Mucosa of gallbladder (tissue), 1 donor: ENCODE results near the gene RBM18. TPM values are rescaled to one million over a fixed set of nuclear protein-coding genes. Genes with fewer than 3 reads are reported as not detected.

Experiments
- DNase-seq: peaks from one replicate; pipeline ENCODE4 v3.0.0-alpha.2; 2020; ENCODE audit warnings: low spot score
- total RNA-seq: library from RNA; stranded (reverse); gene quantifications from one replicate; pipeline ENCODE4 v1.2.1, GENCODE V29; 2021
- donor health status: DM: no; HTN: no; CAD: no.

RBM18 gene
- total RNA-seq, 1 donor from 2014 or later: 21.3 TPM

GRCh38 chr9:122221183-122221811 is 43.3 kb downstream of the RBM18 start:
- DNase-seq: no peak

GRCh38 chr9:122220673-122221182 is 43.9 kb downstream of the RBM18 start:
- DNase-seq: no peak

DNA sequence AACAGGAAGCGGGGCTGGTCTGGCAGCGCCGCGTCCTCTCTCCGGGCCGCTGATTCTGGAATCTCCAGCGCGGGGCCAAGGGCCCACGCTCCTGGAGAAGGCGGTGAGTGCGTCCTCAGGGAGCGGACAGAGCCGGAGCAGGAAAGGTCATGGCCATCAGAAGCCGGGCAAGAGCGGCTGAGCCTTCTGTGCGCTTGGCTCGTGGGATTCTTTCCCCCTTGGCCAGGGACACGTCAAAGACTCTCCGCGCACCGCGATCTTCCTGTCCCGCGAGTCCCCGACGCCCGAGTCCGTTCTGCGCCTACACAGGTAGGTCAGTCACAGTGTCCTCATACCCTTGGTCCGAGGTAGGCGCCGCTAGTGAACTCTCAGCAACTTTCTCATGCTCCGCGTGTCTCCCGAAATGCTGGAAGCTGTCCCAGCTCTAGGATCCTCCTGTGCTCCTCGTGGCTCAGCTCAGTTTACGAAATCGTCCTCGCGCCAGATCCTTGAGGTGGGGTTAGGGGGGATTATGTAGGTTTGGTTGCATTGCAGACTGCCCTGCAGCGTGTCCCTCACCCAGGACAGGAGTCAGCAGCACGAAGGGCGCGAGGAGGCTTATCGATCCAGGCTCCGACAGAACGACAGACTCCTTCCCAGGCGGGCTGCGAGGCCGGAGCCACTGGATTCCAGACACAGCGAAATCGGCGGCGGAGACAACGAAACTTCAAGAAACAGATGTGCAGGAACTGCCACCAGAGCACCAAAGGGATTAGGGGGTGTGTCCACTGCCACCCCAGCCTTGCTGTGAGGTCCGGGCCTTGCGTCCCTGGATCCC is 44.6 kb downstream of the RBM18 start:
- no peak for DNase-seq

DNA sequence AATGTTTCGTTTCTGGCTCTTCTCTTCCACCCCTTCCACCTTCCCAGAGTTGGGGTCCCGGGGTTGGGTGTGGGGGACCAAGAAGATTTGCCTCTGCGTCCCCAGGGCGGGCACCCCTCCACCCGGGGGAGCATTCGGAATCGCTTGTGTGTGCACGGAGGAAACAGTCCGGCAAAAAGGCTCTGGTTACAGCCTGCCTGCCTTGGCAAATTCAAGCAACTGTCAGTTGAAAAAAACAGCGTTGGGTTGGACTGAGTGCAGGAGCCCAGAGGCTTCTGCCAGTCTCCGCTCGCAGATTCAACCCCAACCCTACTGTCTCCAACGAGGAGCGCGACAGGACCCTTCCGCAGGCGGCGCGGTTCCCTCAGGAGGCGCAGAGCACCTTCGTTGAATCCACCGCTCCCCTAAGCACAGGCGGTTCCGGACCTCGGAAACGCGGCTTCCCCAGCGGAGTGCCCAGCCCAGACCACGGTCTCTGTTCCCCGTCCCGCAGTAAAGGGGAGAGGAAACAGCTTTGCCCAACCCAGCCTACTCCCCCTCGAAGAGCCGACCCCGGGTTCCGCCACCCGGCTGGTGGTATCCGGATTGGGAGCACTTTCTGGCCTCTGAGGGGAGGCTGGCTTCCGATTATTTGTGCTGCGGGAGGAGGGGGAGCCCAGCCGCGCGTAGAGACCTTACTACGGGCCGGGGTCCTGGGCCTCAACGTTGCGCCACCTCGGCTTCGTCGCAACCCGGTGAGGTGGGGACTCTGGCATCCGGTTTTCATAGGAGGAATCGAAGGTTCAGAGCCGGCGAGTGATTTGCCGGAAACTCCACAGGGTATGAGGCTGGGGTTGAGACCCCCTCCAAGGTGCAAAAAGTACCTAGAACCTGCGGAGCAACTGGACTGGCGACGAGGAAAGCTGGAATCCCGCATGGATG is 45.4 kb downstream of the RBM18 start:
- no peak for DNase-seq

- no peak for DNase-seq
Observed at GRCh38 chr9:122218071-122218934, 46.3 kb downstream of the RBM18 start.

DNA sequence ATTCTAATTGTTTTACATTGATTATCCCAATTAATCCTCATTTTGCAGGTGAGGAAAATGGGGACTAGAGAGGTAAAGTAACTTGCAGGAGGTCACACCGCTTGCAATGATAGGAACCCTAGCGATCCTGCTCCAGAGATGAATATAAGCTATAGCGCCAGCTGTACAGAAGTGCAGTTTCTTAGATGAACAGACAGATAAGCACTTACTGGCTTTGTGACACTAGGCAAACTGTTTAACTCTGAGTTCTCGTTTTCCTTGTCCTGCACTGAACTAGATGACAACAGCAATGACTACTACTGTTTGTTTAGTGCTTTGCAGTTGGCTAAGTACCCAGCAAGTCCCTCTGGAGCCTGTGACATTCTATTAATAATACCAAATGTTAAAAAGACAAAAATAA is 47.0 kb downstream of the RBM18 start:
- no peak for DNase-seq

DNA sequence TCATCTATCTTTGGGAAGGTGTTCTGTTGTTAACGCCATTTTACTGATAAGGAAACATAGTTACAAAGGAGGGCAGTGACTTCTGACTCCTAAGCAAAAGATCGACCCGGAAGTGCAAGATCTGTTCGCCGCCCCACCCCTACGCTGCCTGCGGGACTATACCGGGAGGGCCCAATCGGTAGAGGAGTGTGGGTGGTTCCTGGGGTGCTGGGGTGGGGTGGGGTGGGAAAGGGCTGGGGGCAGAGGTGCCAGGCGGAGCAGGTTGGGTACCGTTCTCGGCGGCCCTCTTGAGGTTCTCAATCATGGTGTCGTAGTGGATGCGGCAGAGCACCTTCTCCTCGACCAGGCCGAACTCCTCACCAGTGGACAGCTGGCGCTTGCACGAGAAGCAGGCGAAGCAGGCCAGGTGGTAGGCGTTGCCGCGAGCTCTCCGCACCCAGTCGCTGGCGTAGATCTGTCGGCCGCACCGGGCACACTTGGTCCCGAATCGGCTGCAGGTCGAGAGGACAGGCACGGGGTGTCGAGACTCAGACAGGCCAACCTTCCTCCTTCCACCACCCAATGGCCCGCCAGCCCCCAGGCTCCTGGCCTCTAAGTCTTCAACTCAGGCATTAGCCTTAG is 47.7 kb downstream of the RBM18 start:
- no peak for DNase-seq

DNA sequence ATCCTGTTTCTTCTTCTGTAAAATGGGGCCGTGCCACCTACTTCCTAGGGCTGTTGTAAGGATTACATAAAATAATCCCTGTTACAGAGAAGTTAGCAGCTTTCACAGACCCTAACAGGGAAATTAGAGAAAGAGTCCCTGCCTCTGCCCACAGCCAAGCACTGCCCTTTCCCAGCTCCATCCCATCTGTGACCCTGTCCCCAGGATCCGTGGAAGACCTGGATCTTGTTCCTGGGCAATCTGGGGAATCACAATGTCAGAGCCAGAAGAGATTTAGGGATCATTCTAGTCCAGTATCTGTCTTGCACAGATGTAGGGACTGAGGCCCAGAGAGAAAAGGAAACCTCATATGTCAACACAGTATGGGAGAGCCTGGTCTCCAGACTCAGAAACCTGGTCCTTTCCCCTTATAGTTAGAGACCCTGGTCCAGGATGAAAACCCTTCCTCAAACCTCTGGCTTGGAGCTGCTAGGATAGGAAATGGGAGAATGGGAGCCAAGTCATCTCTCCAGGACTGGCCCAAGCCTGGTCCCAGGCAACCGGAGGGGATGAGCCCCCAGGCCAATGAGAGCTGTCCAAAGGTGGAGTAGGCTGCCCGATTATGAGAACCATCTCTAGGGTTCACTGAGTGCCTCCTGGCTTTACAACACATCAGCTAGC is 48.4 kb downstream of the RBM18 start:
- DNase-seq: no peak

DNA sequence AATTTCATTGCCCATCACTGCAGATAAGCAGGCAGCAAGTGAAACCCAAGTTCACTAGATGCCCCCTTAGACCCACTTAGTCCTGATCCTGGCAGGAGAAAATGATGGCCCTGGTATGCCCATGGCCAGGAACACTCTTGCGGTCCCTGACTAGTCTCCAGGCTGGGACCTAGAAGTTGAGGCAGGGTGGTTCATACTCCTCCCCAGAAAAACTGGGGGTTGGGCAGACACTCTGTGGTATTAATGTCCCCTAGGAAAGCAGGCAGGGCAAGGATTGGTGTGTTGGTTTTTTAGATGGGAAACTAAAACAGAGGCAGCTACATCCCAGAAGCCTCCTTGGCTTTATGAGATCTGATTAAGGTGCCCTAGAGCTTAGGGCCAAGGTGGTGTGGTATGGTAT is 49.0 kb downstream of the RBM18 start:
- no peak for DNase-seq

GRCh38 chr9:122214507-122214906 is 50.1 kb downstream of the RBM18 start:
- no peak for DNase-seq

- DNase-seq: no peak
Observed at GRCh38 chr9:122213589-122214413, 50.8 kb downstream of the RBM18 start.

DNA sequence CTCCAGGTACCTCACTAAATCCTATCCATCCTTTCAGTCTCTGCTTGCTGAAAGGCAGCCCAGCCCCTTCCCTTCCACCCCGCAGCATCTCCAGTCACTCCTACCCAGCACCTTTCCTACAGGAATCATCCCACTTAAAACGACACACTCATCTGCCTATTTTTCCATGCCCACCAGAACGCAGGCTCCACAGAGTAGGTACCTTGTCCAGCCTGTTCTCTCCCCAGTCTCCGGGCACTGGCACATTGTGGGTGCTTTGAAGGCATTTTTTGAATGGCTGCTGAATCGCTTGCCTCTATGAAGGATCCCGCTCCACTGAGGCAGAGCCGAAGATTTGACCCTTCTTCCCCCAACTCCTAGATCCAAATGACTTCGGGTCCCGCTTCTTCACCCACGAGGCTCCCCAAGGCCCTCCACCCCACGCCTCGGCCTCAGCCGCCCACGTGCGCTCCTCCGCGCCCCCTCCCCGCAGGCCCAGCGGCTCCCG is 51.5 kb downstream of the RBM18 start:
- DNase-seq: no peak

DNA sequence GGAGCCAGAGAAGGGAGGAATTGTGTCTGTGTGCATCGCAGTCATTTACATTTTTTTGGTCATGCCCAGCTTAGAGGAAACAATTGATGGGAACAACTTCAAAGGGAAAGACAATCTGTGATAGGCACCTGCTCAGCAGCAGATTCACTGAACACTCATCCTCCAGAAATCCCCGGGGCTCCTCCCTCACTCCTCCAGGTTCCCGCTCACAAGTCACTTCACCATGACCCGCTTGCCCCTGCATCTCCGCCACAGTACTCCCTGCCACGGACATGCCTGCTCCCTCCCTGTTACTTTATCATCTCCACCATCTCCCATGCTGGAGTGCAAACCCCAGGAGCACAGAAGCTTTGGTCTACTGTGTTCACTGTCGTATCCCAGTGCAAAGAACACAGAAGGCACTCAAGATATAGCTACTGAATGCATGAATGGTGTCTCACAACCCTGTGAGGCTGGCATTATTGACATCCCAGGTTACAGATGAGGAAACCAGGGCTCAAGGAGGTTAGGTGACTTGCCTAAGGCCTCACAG is 52.1 kb downstream of the RBM18 start:
- no peak for DNase-seq

- DNase-seq: no peak
Observed at GRCh38 chr9:122209451-122209850, 55.2 kb downstream of the RBM18 start.

- no peak for DNase-seq
Observed at GRCh38 chr9:122207096-122207495, 57.5 kb downstream of the RBM18 start.

GRCh38 chr9:122206118-122207046 is 58.3 kb downstream of the RBM18 start:
- no peak for DNase-seq

DNA sequence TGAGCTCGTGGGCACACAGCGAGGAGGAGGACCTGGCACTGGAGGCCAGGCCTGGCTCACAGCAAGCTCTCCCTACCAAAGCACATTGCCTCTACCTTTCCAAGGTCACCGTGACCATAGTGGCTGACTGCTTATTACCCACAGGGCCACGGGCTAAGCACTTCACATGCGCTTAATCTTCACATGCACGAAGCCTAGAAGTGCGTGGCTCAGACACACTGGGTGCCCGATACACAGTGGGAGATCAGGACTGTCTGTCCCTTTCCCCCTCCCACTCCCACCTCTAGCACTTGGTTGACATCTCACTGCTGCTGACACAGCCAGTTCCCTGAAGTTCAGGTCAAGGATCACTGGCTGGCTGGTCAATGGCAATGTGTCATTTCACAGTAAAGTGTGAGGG is 59.5 kb downstream of the RBM18 start:
- DNase-seq: no peak

DNA sequence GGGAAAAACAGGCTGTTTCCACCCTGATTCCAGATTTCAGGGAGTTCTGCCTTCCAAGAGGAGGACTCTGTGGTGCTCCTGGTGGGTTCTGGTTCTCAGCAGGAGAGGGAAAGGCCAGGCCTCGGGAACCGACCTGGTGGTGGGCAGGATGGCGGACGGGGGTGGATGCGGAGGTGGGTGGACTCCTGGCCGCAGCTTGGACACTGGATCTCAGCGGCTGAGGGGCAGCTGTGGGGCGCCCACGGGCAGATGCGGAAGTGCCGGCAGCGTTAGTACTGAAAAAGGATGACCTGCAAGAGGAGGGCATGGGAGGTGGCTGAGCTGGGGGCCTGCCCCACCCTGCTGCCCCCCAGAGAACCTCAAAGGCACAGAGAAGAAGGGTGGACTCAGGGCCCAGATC is 60.1 kb downstream of the RBM18 start:
- DNase-seq: no peak
